DND-41 (cell line): ENCODE data around the gene GBA2.

ENCODE experiments used
- ATAC-seq: fragments of 200-7000 bp; cut with Tn5 transposase; 3 replicates; pipeline ENCODE4 v1.9.1; 2021; ENCODE audit warnings: low read depth; ENCODE audit not compliant: insufficient read depth
- DNase-seq: peaks from one replicate; pipeline ENCODE4 v3.0.0-alpha.2; 2020
- H2AFZ ChIP-seq: 2 replicates; pipeline ENCODE4 v1.6.0; 2012; ENCODE audit warnings: low read depth, low read length
- H3K27ac ChIP-seq: 2 replicates; pipeline ENCODE4 v1.5.1; 2012; ENCODE audit warnings: low read length, inconsistent platforms
- H3K27me3 ChIP-seq: fragments of 200-600 bp; sonication (generic); 2 replicates; pipeline ENCODE4 v1.6.0; 2012; ENCODE audit warnings: low read length, mild to moderate bottlenecking, inconsistent platforms; ENCODE audit not compliant: insufficient read depth, poor library complexity
- H3K36me3 ChIP-seq: 2 replicates; pipeline ENCODE4 v1.5.1; 2012; ENCODE audit warnings: low read length, inconsistent platforms; ENCODE audit not compliant: insufficient read depth
- H3K4me1 ChIP-seq: 2 replicates; pipeline ENCODE4 v1.5.1; 2012; ENCODE audit warnings: mild to moderate bottlenecking, low read length; ENCODE audit not compliant: insufficient read depth
- H3K4me2 ChIP-seq: 2 replicates; pipeline ENCODE4 v1.6.0; 2012; ENCODE audit warnings: mild to moderate bottlenecking, moderate library complexity, low read length, inconsistent platforms; ENCODE audit not compliant: insufficient read depth
- H3K4me3 ChIP-seq, 2 experiments: fragments of 200-600 bp in 1 of 2; shearing (Covaris generic) in 1 of 2; 2 replicates each; pipeline ENCODE4 v1.5.1; 2012 to 2016; ENCODE audit warnings: inconsistent platforms in 2 of 2, low read length in 2 of 2, mild to moderate bottlenecking in 2 of 2, low read depth in 1 of 2, moderate library complexity in 1 of 2
- H3K79me2 ChIP-seq: 2 replicates; pipeline ENCODE4 v1.6.0; 2012; ENCODE audit warnings: low read length, inconsistent platforms; ENCODE audit not compliant: insufficient read depth
- H3K9ac ChIP-seq: 2 replicates; pipeline ENCODE4 v1.6.0; 2012; ENCODE audit warnings: low read depth, mild to moderate bottlenecking, inconsistent platforms, low read length, moderate library complexity
- H3K9me3 ChIP-seq: 2 replicates; pipeline ENCODE4 v1.5.1; 2012; ENCODE audit warnings: low read length, moderate library complexity, mild to moderate bottlenecking, inconsistent platforms; ENCODE audit not compliant: insufficient read depth, severe bottlenecking
- H4K20me1 ChIP-seq: 2 replicates; pipeline ENCODE4 v1.6.0; 2012; ENCODE audit warnings: low read length; ENCODE audit not compliant: insufficient read depth
- CTCF ChIP-seq: IDR thresholded peaks from 2 replicates; pipeline ENCODE4 v1.5.1; 2012; ENCODE audit warnings: borderline replicate concordance, low read length, moderate library complexity, mild to moderate bottlenecking; ENCODE audit not compliant: poor library complexity, severe bottlenecking; ENCODE audit errors: extremely low read depth
- EZH2 ChIP-seq: IDR thresholded peaks from 3 replicates; pipeline ENCODE4 v1.6.1; 2012; ENCODE audit warnings: borderline replicate concordance, low read depth, mild to moderate bottlenecking, moderate library complexity, low read length, inconsistent platforms; ENCODE audit not compliant: severe bottlenecking

Gene GBA2

GRCh38 chr9:35688558-35689541 is 60.2 kb downstream of the GBA2 start:
- Histone ChIP-seq H3K4me3 (no peak overlapping the region), H3K36me3 (peaks cover 35% of the 10 kb centered on the region), H3K27ac (no peak overlapping the region), H4K20me1 (no peaks in the 10 kb centered on the region), H2AFZ (no peak overlapping the region), H3K79me2 (peaks cover 5% of the 10 kb centered on the region), H3K9ac (no peak overlapping the region), H3K4me2 (peak overlapping the region; percentile 82), H3K27me3 (no peaks in the 10 kb centered on the region), H3K4me1 (peaks cover 30% of the 10 kb centered on the region), H3K9me3 (no peaks in the 10 kb centered on the region)
- no peak for ATAC-seq
- DNase-seq: no peak
- no peak for TF ChIP-seq CTCF
- TF ChIP-seq EZH2: no peak

- TF ChIP-seq EZH2: no peak
- no peak for TF ChIP-seq CTCF
- Histone ChIP-seq H3K4me1 (peaks cover 30% of the 10 kb centered on the region), H2AFZ (no peak overlapping the region), H3K9me3 (no peaks in the 10 kb centered on the region), H4K20me1 (no peaks in the 10 kb centered on the region), H3K27ac (no peak overlapping the region), H3K79me2 (peaks cover 5% of the 10 kb centered on the region), H3K9ac (no peak overlapping the region), H3K4me3 (no peak overlapping the region), H3K27me3 (no peaks in the 10 kb centered on the region), H3K4me2 (no peak overlapping the region), H3K36me3 (peaks cover 42% of the 10 kb centered on the region)
- ATAC-seq: no peak
- DNase-seq: no peak
Measured at GRCh38 chr9:35687972-35688557, 61.0 kb downstream of the GBA2 start.

- no peak overlapping the region for H3K4me3 ChIP-seq
- no peak overlapping the region for H3K9ac ChIP-seq
- ATAC-seq (no peak), DNase-seq (no peak)
- no peaks in the 10 kb centered on the region for H3K27me3 ChIP-seq
- H3K9me3 ChIP-seq: no peaks in the 10 kb centered on the region
- peaks cover 48% of the 10 kb centered on the region for H3K36me3 ChIP-seq
- H2AFZ ChIP-seq: no peak overlapping the region
- TF ChIP-seq EZH2: no peak
- no peak for TF ChIP-seq CTCF
- no peaks in the 10 kb centered on the region for H4K20me1 ChIP-seq
- H3K4me1 ChIP-seq: peaks cover 30% of the 10 kb centered on the region
- H3K27ac ChIP-seq: no peak overlapping the region
- no peak overlapping the region for H3K4me2 ChIP-seq
- peaks cover 5% of the 10 kb centered on the region for H3K79me2 ChIP-seq
Measured at GRCh38 chr9:35687306-35687705, 61.7 kb downstream of the GBA2 start.
